GM12892 (cell line): Measurements from ENCODE around the gene C1QL1.

Experiments
- DNase-seq: peaks from one replicate; pipeline ENCODE4 v3.0.0; 2011; ENCODE audit not compliant: insufficient read length
- FAIRE-seq: peaks from 2 replicates; lab custom pipeline; 2011; peaks lifted over from hg19 to GRCh38; lab: Jason Lieb, UNC
- POLR2A ChIP-seq: IDR thresholded peaks from 2 replicates; pipeline ENCODE4 v1.6.1; 2011; ENCODE audit warnings: low read depth, low read length, control low read depth
- POLR2AphosphoS5 ChIP-seq: IDR thresholded peaks from 2 replicates; pipeline ENCODE4 v1.6.1; 2011; ENCODE audit warnings: low read depth, low read length, control low read depth
- TAF1 ChIP-seq: IDR thresholded peaks from 2 replicates; pipeline ENCODE4 v1.6.1; 2011; ENCODE audit warnings: low read depth, mild to moderate bottlenecking, control low read depth, low read length, borderline replicate concordance

C1QL1 gene

GRCh38 chr17:44913676-44914075 is 54.4 kb downstream of the C1QL1 start:
- TF ChIP-seq POLR2A (no peak), TAF1 (no peak), POLR2AphosphoS5 (no peak)
- DNase-seq: no peak
- FAIRE-seq: no peak

GRCh38 chr17:44912763-44913544 is 55.1 kb downstream of the C1QL1 start:
- DNase-seq: no peak
- no peak for TF ChIP-seq POLR2A
- no peak for TF ChIP-seq TAF1
- no peak for TF ChIP-seq POLR2AphosphoS5
- FAIRE-seq: no peak

DNA sequence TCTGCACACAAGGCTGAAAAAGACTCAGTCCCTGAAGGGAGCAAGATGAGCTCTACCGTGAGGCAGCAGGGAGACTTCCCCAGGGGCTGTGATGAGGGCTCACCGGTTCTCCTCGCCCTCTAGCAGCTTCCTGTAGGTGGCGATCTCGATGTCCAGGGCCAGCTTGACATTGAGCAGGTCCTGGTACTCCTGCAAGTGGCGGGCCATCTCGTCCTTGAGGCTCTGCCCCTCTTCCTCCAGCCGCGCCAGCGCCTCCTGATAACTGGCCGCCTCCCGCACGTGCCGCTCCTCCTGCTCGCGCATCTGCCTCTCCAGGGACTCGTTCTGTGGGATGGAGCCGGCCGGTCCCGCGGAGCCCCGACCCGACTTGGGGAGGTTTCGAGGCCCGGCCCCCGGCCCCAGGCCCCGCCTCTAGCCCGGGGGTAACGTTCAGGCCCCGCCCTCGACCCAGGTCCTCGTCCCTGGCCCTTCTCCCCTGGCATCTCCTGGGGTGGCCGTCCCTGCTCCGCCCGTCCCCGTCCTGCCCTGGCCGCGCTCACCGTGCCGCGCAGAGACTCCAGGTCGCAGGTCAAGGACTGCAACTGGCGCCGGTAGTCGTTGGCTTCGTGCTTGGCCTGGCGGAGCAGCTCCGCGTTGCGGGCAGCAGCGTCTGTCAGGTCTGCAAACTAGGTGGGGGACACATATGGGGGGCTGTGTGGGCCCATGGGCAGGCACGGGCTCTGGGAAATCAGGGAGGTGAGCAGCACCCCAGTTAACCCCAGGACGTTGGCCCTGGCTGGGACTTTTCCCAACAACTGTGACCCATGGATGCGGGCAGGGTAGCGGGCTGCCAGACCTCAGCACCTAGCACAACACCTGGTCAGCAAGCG is 56.7 kb downstream of the C1QL1 start:
- no peak for DNase-seq
- TF ChIP-seq TAF1 (no peak), POLR2AphosphoS5 (no peak), POLR2A (no peak)
- FAIRE-seq: peak; percentile 83

DNA sequence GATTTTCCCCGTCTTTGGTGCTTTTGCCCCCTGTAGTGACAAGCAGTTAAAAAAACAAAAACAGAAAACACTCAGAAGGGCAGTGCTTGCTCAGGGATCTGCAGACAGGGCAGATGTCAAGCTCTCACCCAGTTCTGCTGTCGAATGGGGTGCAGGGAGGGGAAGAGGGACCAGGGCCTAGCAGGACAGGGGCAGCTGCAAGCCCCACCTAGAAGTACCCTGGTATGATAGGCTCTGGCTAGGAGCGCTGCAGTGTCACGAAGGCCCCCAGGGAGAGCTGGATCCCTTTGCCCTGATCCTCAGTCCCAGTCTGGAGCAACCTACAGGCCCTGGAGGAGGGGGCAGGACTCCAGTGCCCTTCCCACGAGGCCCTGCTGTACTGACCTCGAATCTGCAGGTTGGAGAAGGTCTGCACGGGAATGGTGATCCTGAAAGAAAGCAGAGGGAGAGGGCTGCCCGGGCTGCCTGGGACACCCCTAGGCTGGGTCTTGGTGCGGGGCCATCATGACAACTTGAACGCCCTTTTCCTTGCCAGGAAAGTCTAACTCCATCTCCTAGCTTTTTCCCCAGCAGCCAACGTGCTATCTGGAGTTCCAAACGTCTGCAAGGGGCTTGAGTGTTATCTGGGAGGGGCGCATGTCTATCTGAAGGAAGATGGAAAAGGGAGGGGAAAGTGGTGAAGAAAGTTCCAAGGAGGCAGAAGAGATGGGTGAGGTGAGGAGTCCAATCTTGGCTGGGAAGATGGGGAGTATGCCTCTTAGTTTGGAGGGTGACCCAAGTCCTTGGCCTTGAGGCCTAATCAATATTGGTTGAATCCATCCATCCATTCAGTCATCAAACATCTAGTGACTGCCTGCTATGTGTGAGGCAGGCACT is 57.6 kb downstream of the C1QL1 start:
- DNase-seq (no peak), FAIRE-seq (no peak)
- no peak for TF ChIP-seq POLR2A
- TF ChIP-seq POLR2AphosphoS5: no peak
- no peak for TF ChIP-seq TAF1
